ENCODE data around the gene BCKDHA.
"Not testable (repeated sequence)": the region's sequence is repeated elsewhere in the genome, so short reads cannot be mapped to it uniquely, and the experiment has no call there.

Gene BCKDHA

GRCh38 chr19:41452584-41453275, 55.1 kb downstream of the BCKDHA start:
- no peak for DNase-seq

- no peak for DNase-seq
Observed at GRCh38 chr19:41455936-41456335, 58.3 kb downstream of the BCKDHA start.

- no peak for DNase-seq
Observed at GRCh38 chr19:41456342-41456918, 58.8 kb downstream of the BCKDHA start.

GRCh38 chr19:41457241-41457640, 59.6 kb downstream of the BCKDHA start:
- DNase-seq, result no peak

- no peak for DNase-seq
Observed at GRCh38 chr19:41462497-41462896, 64.9 kb downstream of the BCKDHA start.

- not testable (repeated sequence) for DNase-seq
Observed at GRCh38 chr19:41463257-41464256, 65.9 kb downstream of the BCKDHA start.
